Upper lobe of left lung (tissue), 4 donors: Measurements from ENCODE around the gene DAZAP1.

ENCODE experiments used
- POLR2A ChIP-seq, 4 donors: fragments of 450-650 bp; IDR thresholded peaks; one replicate each; pipeline ENCODE4 v1.5.1; 2016 to 2017; ENCODE audit warnings: antibody characterized with exemption in 4 of 4, mild to moderate bottlenecking in 2 of 4
- TF ChIP-seq, protein P1 (sequence below), 6 experiments: fragments of 450-650 bp in 4 of 6; fragments of 200-600 bp in 2 of 6; sonication (generic) in 2 of 6; IDR thresholded peaks; one replicate each; pipeline ENCODE4 v1.5.1; 2016 to 2019; ENCODE audit warnings: antibody characterized with exemption in 6 of 6

DNA sequence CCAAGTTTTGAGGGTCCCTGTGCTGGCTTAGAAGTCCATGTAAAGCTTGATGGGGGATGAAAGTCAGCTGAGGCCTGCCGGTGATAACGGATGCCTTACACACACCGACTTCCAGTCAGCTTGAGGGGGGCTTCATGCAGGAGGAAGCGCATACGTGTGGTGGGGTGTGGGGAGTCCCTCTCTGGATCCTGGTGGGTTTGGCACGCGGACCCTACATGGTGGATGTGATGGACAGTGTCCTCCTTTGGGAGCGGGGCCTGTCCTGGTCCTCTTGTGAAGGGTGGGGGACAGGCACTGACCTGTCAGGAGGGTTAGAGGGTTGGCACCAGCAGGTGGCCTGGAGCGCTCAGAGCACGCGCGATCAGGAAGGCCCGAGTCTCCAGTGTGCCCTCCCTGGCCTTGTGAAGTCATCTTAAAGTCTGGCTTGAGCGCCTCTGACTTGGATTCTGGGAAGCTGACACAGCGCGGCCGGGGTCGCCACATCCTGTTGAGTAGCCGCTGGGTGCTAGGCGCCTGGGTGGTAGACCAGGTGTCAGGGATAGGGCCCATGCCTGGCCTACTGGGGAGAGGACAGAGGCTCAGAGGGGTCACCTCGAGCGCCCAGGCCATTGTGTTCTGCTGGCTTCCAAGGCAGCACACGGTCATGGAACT lies 2.9 kb downstream of the DAZAP1 start:
- TF ChIP-seq, protein P1, sequence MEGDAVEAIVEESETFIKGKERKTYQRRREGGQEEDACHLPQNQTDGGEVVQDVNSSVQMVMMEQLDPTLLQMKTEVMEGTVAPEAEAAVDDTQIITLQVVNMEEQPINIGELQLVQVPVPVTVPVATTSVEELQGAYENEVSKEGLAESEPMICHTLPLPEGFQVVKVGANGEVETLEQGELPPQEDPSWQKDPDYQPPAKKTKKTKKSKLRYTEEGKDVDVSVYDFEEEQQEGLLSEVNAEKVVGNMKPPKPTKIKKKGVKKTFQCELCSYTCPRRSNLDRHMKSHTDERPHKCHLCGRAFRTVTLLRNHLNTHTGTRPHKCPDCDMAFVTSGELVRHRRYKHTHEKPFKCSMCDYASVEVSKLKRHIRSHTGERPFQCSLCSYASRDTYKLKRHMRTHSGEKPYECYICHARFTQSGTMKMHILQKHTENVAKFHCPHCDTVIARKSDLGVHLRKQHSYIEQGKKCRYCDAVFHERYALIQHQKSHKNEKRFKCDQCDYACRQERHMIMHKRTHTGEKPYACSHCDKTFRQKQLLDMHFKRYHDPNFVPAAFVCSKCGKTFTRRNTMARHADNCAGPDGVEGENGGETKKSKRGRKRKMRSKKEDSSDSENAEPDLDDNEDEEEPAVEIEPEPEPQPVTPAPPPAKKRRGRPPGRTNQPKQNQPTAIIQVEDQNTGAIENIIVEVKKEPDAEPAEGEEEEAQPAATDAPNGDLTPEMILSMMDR (IDR thresholded peaks at IDR 0.05) = no peak
- TF ChIP-seq POLR2A (IDR thresholded peaks at IDR 0.05) = no peak
